CD4-positive, alpha-beta T cell treated with Interleukin-2 at 100 ng/mL for 4 hours (primary cell): ENCODE measurements around the gene CEP192.
"Not testable (repeated sequence)": the region's sequence is repeated elsewhere in the genome, so short reads cannot be mapped to it uniquely, and the experiment has no call there.

Source experiments
- DNase-seq: peaks from one replicate; pipeline ENCODE4 v3.0.0-alpha.2; 2020; ENCODE audit warnings: low spot score

Gene CEP192

DNA sequence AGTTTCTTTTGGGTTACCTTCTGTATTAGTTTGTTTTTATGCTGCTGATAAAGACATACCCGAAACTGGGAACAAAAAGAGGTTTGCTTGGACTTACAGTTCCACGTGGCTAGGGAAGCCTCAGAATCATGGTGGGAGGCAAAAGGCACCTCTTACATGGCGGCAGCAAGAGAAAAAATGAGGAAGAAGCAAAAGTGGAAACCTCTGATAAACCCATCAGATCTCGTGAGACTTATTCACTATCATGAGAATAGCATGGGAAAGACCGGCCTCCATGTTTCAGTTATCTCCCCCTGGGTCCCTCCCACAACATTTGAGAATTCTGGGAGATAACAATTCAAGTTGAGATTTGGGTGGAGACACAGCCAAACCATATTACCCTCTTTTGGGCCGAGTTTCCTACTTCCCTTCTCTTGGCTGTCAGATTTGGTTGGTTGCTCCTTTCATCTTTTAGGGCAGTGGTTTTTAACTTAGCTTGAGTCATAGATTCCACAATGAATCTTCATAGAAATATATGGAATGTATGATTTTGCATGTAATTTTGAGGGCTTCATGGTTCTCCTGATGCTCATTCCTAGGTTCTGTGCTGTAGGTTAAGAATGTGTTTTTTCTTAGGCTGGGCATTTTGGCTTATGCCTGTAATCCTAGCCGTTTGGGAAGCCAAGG, 44.2 kb downstream of the CEP192 start:
- no peak for DNase-seq

DNA sequence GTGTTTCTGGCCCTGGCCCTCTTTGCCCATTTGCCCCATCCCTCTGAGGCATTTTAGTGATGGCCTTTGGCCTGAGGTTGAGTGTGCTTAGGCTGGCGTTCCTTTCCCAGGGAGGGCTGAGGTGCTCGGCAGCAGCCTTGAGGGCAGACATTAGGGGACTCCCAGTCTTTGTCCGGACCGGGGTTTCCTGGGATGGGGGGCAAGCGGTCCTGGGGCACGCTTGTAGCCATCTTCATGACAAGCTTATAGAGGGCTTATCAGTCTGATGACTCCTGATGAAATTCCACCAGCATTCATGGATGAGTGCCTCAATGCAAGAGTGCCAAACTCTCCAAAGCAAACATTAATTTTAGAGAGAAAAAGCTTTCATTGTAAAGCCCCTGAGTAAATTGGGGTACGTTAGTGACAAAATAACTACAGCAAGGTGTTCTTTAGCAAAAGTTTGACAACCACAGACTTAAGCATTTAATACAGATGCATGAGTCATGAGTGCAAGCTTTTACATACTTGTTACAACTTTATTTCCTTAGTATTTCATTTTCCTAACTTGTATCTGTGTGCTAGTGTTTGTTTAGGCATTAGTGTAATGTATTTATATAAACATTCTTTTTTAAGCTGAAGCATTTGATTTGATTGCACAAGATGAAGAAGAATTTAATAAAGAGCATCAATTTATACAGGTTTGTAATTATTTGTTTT, 45.6 kb downstream of the CEP192 start:
- DNase-seq = no peak

DNA sequence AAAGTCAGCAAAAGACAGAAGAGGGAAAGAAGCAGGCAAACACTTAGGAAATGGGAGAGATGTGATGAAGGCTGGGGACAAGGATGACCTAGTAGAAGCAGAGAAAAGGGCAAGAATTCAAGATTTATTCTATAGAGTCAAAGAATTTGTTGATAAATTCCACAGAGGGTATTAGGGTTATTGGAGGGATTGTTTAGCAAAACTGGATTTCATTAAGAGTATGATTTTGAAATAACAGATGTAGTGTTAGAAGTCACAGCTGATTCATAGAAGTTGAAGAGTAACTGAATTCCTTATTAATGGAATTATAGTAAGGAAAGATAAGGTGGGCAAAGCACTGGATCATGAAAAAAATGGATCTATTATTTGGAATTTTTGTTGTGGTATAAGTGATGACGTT, 48.6 kb downstream of the CEP192 start:
- no peak for DNase-seq

DNA sequence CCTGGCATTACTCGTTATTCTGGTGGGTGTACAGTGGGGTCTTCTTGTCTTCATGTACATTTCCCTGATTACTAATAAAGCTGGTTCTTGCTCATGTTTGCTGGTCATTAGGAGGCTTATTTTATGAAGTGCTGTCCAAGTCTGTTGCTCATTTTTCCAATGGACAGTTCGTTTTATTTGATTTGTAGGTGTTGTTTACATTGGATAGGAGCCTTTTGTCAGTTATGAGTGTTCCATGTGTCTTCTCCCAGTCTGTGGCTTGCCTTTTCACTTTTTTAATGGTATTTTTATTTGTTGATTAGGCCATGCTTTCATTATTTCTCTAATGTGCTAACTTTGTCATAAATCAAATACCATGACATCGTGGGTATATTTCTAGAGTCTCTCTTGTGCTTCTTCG, 51.9 kb downstream of the CEP192 start:
- DNase-seq = no peak

DNA sequence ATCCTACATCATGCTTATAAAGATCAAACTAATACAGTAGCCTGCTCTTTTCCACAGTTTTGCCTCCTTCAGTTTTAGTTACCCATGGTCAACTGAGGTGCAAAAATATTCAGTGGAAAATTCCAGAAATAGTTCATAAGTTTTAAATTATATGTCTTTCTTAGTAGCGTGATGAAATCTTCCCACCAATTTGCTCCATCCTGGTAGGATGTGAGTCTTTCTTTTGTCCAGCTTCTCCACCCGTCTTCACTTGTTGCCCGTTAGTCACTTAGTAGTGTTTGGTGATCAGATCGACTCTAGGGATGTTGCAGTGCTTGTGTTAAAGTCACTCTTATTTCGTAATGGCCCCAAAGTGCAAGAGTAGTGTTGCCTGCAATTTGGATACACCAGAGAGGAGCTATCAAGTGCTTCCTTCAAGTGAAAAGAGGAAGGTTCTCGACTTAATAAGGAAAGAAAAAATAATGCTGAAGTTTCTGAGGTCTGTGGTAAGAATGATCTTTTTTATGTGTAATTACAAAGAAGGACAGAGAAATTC, 57.0 kb downstream of the CEP192 start:
- no peak for DNase-seq

DNA sequence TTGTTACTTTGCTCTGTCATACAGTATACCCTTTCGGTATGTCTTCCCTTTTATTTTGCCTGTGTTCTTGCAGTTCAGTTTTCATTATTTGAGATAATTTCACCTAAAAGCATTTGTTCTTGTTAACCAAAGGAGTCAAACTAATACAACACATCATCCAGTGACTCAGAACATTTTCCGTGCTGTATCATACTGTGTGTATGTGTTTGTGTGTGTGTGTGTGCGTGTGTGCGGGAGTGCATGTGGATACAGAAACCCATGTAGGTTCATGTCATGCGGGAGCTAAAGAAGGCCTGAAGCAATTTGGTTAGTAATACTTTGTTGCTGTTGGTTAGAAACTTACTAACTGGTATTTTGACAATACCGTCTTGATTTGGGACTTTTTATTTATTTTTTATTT, 60.0 kb downstream of the CEP192 start:
- no peak for DNase-seq

DNA sequence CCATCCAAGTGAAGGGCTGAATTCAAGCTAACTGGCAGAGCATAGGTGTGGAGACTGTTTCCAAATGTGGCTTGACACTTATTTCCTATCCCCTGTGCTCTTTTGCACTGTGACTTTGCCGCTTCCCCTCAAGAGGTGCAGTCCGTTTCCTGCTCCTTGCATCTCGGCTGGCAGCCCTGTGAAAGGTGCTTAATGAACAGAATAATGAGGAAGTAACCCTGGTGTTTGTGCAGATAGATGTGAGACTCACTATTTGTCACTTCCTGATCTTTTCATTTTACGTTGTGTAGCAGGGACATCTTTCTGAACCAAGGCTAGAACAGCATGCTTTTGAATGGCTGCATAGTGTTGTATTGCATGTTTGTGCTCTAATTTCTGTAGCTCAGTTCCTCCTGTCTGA, 60.8 kb downstream of the CEP192 start:
- DNase-seq = no peak

DNA sequence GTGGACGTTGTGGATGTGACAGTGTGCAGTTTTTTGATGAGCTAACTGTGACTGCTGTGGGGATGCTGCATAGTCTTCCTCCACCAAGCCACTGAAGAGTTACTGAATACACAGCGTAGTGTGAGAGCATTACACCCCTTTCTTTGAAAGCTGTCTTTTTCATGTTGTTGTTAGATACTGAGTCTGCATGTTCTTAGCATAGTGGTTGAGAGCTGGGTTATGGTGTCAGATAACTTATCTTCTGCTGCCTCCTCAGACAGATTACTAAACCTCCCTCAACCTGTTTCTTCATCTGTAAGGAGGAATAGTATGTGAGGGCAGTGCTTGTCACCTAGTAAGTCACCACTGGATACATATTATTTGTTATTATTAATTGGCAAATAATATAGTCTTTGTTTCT, 63.2 kb downstream of the CEP192 start:
- no peak for DNase-seq

DNA sequence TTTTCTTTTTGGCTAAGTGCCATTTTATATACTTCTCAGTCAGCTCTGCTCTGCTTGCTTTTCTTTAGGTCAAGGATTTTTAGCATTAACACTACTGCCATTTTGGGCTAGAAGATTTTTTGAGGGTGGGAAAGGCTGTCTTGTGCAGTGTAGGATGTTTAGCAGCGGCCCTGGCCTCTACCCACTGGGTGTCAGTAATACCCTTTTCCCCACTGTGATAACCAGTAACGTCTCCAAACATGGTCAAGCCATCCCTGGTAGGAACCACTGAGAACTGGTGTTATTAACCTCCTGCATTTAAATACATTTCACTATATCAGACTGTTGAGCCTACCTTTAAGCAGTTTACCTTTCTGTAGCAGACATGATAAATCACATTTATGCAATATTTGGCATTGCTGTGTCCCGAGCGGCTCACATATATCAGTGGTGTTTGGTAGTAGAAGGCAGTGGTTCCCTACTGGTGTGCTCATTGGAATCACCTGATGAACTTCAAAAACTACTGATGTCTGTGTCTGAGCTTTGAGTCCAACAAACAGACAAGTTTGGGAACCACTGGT, 70.5 kb downstream of the CEP192 start:
- DNase-seq = no peak

DNA sequence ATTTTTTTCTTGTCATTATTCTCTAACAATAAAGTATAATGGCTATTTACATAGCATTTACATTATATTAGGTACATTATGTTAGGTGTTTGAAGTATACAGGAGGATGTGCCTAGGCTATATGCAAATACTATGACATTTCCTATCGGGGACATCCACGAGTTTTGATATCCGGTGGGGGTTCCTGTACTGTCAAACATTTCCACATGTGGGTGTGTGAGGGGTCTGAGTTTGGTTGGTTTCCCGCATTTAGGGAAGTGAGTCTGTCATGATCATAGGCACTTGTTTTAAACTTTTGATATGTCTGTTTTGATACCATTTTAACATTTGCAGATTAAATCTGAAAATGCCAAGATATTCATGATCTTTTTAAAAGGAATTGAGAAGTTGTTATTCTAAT, 76.0 kb downstream of the CEP192 start:
- DNase-seq = no peak

DNA sequence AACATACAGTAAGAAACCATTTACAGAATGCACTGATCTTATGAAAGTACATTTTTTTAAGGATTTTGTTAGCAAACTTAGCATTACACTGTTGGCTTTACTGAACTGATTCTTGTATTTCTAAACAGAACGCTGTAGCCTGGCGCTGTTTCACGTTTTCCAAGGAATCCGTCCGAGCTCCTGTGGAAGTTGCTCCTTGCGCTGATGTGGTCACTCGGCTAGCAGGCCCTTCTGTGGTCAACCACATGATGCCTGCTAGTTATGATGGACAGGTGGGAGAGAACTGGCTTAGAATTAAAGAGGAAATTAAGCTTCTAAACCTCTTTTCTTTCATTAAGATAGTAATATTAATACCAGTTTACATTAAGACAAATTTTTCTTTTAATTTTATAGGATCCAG, 76.8 kb downstream of the CEP192 start:
- no peak for DNase-seq

DNA sequence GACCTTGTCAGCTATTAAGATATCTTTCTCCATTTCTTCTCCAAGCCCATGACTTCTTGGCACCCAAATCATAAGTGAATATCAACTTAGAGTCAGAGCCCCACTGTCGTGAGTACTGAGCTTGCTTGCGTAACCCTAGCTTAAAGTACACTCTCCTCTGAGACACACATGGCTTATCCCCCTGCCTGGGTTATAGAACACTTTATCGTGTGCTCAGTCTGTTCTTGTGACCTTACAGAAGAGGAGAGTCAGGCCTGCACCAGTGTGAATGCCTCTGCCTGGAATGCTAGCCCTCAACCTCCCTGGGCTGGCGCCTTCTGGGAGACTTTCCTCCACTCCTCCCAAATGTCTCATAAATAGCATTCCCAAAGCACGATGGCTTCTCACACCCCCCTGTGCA, 79.3 kb downstream of the CEP192 start:
- no peak for DNase-seq

DNA sequence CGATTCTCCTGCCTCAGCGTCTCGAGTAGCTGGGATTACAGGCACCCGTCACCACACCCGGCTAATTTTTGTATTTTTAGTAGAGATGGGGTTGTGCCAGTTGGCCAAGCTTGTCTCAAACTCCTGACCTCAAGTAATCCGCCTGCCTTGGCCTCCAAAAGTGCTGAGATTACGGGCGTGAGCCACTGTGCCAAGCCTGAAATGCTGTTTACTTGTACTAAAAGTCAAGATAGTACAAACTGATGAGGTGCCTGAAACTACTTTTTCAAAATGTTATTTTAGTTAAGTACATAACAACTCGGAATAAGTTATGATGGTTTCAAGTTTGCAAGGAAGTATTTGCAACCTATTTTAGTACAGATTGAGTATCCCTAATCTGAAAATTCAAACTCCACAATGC, 85.7 kb downstream of the CEP192 start:
- no peak for DNase-seq

DNA sequence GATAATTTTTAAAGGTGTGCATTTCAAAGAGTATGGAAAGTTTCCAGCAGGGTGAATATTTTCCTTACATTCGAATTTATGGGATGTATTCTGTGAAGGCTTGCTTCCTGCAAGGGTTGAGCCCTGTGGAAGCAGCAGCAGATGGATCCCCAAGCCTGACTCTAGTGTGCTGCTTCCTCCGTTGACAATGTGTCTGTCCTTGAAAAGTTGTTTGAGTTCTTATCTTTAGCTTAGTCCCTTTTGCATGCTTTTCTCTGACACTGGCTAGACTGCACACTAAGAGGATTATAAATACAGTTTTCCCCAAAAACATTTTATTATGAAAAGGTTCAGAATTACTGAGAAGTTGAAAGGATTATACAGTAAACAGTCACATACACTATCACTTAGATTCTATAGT, 86.3 kb downstream of the CEP192 start:
- no peak for DNase-seq

DNA sequence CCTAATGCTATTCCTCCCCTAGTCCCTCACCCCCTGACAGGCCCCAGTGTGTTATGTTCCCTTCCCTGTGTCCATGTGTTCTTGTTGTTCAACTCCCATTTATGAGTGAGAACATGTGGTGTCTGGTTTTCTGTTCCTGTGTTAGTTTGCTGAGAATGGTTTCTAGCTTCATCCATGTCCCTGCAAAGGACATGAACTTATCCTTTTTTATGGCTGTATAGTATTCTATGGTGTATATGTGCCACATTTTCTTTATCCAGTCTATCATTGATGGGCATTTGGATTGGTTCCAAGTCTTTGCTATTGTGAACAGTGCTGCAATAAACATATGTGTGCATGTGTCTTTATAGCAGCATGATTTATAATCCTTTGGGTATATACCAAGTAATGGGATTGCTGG, 86.9 kb downstream of the CEP192 start:
- DNase-seq = not testable (repeated sequence)

DNA sequence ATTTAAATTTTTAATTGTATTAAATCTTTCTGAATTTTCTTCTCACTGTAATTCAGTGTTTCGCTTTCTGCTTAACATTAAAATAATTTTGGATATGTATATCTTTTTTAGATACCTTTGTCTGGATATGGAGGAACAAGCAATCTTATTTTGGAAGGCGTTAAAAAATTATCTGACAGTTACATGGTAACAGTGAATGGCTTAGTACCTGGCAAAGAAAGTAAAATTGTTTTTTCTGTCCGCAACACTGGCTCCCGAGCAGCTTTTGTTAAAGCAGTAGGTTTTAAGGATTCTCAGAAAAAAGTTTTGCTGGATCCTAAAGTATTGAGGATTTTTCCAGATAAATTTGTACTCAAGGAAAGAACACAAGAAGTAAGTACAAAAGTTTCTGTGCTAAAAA, 95.7 kb downstream of the CEP192 start:
- no peak for DNase-seq

DNA sequence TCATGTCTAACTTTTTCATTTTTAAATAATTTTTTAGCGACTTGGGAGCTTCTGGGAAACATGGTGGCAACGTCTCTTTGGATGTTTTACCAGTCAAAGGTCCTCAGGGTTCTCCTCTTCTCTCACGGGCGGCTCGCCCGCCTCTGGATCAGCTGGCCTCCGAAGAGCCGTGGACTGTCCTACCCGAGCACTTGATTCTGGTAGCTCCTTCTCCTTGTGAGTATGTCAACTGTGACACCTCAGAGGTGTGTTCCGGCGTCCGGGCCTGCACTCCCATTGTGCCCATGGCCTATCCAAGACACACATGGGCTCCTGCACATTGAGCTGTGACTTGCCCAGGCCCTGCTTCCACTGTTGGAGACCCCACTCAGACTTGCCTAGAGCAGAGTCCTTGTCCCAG, 104.3 kb downstream of the CEP192 start:
- no peak for DNase-seq

DNA sequence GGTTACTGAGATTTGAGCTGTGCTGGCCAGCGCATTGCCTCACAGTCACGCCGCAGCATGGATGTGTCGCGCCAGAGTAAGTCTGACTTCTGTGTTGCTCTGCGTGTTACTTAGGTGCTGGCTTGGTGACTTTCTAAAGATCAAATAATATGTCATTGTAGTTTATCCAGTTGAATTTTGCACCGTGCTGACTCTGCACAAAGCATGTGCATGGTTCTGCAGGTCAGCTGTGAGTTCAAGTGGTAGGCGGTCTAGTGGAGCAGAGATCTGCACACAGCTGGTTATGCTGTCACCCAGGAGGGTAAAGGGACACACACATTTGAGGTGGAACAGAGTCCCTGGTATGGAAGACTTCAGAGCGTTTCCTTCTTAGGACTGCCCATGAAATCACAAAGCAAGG, 105.1 kb downstream of the CEP192 start:
- no peak for DNase-seq

DNA sequence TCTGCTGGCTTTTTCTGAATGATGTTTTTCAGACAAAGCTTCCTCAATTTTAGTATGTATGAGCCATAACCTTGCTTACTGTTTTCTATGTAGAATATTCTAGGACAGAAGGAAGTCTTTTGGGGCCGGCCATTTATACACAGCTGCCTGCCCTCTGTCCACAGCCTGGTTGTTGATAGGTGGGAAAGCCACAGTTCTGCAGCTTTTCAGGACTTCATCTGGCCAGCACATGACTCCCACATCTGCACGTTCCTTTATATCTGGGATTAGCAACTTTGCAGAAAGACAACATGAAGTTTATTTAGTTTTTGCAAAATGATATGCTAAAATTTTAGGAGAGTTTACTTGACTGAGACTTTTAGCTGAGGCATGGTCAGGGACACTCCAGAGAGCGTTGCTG, 105.6 kb downstream of the CEP192 start:
- no peak for DNase-seq

DNA sequence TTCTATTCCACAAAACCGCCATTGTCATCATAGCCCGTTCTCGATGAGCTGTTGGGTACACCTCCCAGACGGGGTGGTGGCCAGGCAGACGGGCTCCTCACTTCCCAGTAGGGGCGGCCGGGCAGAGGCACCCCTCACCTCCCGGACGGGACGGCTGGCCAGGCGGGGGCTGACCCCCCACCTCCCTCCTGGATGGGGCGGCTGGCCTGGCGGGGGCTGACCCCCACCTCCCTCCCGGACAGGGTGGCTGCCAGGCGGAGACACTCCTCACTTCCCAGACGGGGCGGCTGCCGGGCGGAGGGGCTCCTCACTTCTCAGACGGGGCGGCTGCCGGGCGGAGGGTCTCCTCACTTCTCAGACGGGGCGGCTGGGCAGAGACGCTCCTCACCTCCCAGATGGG, 106.9 kb downstream of the CEP192 start:
- DNase-seq = not testable (repeated sequence)

DNA sequence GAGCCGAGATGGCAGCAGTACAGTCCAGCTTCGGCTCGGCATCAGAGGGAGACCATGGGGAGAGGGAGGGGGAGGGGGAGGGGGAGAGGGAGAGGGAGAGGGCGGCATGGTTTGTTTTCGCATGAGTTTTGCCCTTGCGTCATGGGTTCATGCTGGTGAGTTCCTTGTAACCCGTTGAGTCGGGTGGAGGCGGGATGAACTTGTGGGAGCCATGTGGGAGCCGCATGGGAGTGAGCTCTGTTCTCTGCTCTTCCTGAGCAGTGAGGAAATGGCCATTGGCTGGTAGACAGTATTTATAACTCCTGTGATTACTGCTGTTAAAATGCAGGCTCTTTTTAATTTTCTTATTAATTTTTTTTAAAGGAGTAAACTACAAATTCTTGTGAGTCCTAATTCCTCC, 108.0 kb downstream of the CEP192 start:
- DNase-seq = no peak

DNA sequence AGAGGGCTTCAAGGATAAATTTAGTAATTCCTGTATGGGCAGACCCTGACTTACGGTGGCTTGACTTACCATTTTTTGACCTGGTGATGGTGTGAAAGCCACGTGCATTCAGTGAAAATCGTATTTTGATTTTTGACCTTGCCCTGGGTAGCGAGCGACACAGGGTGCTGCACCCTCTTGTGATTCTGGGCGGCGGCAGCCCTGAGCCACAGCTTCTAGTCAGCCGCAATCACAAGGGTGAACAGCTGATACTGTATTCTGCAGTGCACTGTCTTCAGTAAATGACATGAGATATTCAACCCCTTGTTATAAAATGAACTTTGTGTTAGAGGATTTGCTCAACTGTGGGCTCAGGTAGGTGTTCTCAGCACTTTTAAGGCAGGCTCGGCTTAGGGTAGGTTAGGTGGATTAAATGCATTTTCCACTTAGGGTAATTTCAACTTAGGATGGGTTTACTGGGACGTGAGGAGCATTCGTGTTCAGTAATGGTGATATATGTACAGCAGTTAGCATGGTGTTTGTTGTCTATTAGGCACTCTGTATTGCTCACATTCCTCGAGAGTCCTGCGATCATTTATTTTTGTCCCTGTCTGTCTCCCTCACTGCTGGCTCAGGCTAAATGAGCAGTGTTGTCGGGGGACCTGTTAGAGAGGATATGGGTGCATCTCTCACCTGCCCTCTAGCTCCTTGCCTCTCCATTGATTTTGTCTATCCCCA, 109.9 kb downstream of the CEP192 start:
- no peak for DNase-seq

DNA sequence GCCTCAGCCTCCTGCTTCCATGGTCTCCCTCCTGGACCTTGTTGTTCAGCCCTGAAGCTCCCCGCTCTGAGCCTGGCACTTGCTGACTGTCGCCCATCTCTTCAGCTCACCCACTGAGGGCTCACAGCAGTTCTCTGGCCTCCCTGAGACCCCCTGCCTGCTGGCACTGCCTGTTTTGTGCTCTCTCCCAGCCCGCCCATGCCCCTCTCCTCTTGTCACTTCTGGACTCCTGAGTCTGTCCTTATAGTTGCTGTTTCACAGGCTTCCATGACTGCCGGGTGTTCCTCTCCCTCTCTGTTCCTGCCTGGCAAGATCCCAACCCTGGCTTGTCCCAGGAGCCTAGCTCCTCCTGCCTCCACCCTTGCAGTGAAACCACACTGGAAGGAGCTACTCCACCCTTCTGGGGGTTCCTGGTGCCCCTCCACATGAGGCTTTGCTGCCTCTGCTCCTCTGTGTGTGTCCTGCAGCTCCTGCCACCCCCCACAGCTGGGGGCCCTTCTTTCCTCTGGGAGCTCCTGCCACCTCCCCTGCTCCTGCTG, 110.6 kb downstream of the CEP192 start:
- DNase-seq = no peak
